ENCODE data around the gene CDPF1. TPM values are rescaled to one million over a fixed set of nuclear protein-coding genes. Genes with fewer than 3 reads are reported as not detected.

Gene CDPF1
- total and polyA plus RNA-seq, 2 of the 4 experiments (the other 2 are of a cell fraction), result 11.5 to 14.5 TPM

DNA sequence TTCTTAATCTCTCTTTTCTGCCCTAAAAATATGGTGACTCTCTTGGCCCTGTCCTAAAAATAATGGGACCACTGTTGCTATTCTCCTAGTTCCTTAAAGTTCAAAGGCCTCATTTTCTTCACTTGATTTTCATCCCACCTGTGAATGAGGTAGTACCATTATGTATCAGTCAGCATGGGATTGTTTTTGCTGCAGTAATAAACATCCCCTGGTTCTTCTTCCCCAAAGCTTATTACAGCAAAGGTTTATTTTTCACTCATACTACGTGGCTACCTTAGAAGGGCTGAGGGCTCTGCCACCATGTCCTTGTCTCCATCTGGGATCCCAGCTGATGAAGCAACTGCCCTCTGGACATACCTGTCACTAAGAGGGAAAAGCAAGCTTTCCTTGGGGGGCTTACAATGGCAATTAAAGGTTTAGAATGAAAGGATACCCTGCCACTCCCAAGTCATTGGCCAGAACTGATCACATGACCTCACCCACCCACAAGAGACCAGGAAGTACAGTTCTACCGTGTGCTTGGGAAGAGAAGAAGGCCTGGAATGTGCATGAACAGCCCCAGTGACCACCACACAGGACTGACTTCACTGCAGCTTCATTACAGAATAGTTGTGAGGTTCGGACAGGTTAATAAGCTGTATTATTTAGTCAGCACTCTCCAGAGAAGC, 25.5 kb upstream of the CDPF1 start:
- Histone ChIP-seq H4K8ac (ENCODE audit: low read depth in 2 of 2, low read length in 2 of 2) (0 out of 4 replicates have a peak overlapping the region, but pooled peaks of 1 of the 2 experiments have one; percentile 47), H3K56ac (ENCODE audit: extremely low read depth, insufficient read depth, low read length) (no peak overlapping the region), H2BK5ac (ENCODE audit: low read depth, low read length, poor library complexity, severe bottlenecking) (no peak overlapping the region), H3K79me1 (ENCODE audit: low read depth in 1 of 2, low read length in 2 of 2) (no peaks in the 10 kb centered on the region; a peak in 2 of 4 replicates), H3K9ac (ENCODE audit: low read depth, low read length) (no peak overlapping the region), H4K5ac (ENCODE audit: low read depth, low read length) (no peak overlapping the region), H2AK9ac (replicated peaks; ENCODE audit: low read depth, low read length, poor library complexity) (no peak overlapping the region), H4K20me1 (ENCODE audit: insufficient read depth, low read length) (no peaks in the 10 kb centered on the region), H2BK120ac (ENCODE audit: low read depth, low read length) (no peak overlapping the region), H3K4me2 (ENCODE audit: low read depth, low read length) (no peak overlapping the region), H3K18ac (ENCODE audit: low read depth, low read length) (no peak overlapping the region), H3K36me3 (ENCODE audit: control insufficient read depth, insufficient read depth, low read length) (peaks cover 70% of the 10 kb centered on the region), H3K9me1 (ENCODE audit: insufficient read depth, low read length) (no peaks in the 10 kb centered on the region), H3K4me1 (ENCODE audit: control insufficient read depth, insufficient read depth, low read length) (no peaks in the 10 kb centered on the region), H3K27me3 (ENCODE audit: control insufficient read depth, insufficient read depth, low read length) (no peaks in the 10 kb centered on the region), H2AFZ (replicated peaks; ENCODE audit: low read length, poor library complexity) (no peak overlapping the region), H4K91ac (ENCODE audit: insufficient read depth, low read depth, low read length) (no peak overlapping the region), H3K4me3 (ENCODE audit: insufficient read depth, low read depth, low read length) (no peak overlapping the region), H2BK20ac (ENCODE audit: low read depth, low read length) (no peak overlapping the region), H3K9me3 (ENCODE audit: control insufficient read depth, insufficient read depth, low read length) (no peaks in the 10 kb centered on the region), H3K4ac (ENCODE audit: low read depth, low read length) (no peak overlapping the region), H3K14ac (replicated peaks; ENCODE audit: low read depth, low read length) (no peak overlapping the region), H3K23ac (ENCODE audit: low read depth, low read length) (no peak overlapping the region), H2BK15ac (ENCODE audit: low read depth, low read length) (no peak overlapping the region), H2AK5ac (ENCODE audit: low read depth, low read length) (no peak overlapping the region), H3K27ac (ENCODE audit: insufficient read depth, low read length) (no peak overlapping the region)
- POLR2A ChIA-PET (ENCODE audit: unreplicated experiment), result no interaction called here
- DNase-seq (no peak), ATAC-seq (ENCODE audit: low read depth) (no peak)
- TF ChIP-seq BHLHE40 (IDR thresholded peaks at IDR 0.05; ENCODE audit: low read depth, low read length) (no peak), RAD21 (IDR thresholded peaks at IDR 0.05; ENCODE audit: low read length) (no peak)
- TF ChIP-seq, protein P1, sequence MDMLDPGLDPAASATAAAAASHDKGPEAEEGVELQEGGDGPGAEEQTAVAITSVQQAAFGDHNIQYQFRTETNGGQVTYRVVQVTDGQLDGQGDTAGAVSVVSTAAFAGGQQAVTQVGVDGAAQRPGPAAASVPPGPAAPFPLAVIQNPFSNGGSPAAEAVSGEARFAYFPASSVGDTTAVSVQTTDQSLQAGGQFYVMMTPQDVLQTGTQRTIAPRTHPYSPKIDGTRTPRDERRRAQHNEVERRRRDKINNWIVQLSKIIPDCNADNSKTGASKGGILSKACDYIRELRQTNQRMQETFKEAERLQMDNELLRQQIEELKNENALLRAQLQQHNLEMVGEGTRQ (IDR thresholded peaks at IDR 0.05; ENCODE audit: low read depth, low read length), result peak; percentile 66; the same call in 1 of the 2 replicates
- CTCF ChIA-PET, result no interaction called here
- in situ Hi-C loops (cut with MboI; ENCODE audit: low sequenced_read_pairs), result no loop called here
- BruUV-seq (replicated peaks), result no TSS peak
- dilution Hi-C loops (cut with HindIII; ENCODE audit: low sequenced_read_pairs, unreplicated experiment), result no loop called here
- no CpG with 5 or more reads among the region's 3 CpGs for WGBS, 2 experiments (ENCODE audit: extremely low coverage in 2 of 2, insufficient read length in 1 of 2)
- intact Hi-C loops (cut with micrococcal nuclease), result no loop called here
